ENCODE results near the gene UST. TPM values are rescaled to one million over a fixed set of nuclear protein-coding genes. Genes with fewer than 3 reads are reported as not detected.

Gene UST
- total RNA-seq, 1 experiment from 2014 or later: 3.9 TPM

DNA sequence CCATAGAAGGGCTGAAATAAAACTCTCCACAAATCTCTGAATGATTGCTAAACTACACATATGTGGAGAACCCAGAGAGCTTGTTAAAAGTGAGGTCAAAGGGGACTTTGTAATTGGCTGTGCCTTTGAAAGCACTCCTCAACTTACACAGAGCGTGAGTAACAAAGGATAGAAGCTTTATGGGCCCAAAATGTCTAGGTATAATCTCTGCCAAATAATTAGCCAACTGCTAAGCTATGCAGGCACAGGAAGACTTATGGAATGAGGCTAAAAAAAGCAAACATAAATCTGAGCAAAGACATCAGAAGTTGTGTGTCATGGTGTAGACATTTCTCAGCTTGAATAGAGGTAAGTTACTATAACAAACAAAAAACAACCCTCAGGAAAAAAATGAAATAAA lies 23.3 kb upstream of the UST start:
- peak; percentile 88 for ATAC-seq
- intact Hi-C loops (cut with micrococcal nuclease): no loop called here
- Histone ChIP-seq H3K9me3 (ENCODE audit: low read length) (no peaks in the 10 kb centered on the region), H3K4me1 (ENCODE audit: insufficient read depth, low read length) (peaks cover 30% of the 10 kb centered on the region), H4K20me1 (ENCODE audit: low read length) (no peaks in the 10 kb centered on the region), H3F3A (ENCODE audit: low read length, unreplicated experiment) (no peaks in the 10 kb centered on the region), H3K27ac (ENCODE audit: low read length) (peak overlapping the region; percentile 65), H2AFZ (ENCODE audit: low read length) (no peak overlapping the region), H3K36me3 (ENCODE audit: low read depth, low read length) (no peaks in the 10 kb centered on the region), H3K4me2 (ENCODE audit: low read length) (peak overlapping the region; percentile 38; the same call in 1 of the 2 replicates), H3K9ac (ENCODE audit: low read length) (no peak overlapping the region), H3K79me2 (ENCODE audit: low read length) (no peaks in the 10 kb centered on the region), H3K27me3 (ENCODE audit: low read length) (no peaks in the 10 kb centered on the region), H3K4me3 (ENCODE audit: low read length) (no peak overlapping the region), H3K9me2 (replicated peaks; ENCODE audit: low read length) (no peaks in the 10 kb centered on the region)
- BruUV-seq (replicated peaks): no TSS peak
- CTCF ChIA-PET: no interaction called here
- TF ChIP-seq EZH2phosphoT487 (IDR thresholded peaks at IDR 0.05; ENCODE audit: borderline replicate concordance, low read length): no peak
- TF ChIP-seq EZH2 (IDR thresholded peaks at IDR 0.05; ENCODE audit: low read length, unreplicated experiment): no peak
- TF ChIP-seq, protein P1, sequence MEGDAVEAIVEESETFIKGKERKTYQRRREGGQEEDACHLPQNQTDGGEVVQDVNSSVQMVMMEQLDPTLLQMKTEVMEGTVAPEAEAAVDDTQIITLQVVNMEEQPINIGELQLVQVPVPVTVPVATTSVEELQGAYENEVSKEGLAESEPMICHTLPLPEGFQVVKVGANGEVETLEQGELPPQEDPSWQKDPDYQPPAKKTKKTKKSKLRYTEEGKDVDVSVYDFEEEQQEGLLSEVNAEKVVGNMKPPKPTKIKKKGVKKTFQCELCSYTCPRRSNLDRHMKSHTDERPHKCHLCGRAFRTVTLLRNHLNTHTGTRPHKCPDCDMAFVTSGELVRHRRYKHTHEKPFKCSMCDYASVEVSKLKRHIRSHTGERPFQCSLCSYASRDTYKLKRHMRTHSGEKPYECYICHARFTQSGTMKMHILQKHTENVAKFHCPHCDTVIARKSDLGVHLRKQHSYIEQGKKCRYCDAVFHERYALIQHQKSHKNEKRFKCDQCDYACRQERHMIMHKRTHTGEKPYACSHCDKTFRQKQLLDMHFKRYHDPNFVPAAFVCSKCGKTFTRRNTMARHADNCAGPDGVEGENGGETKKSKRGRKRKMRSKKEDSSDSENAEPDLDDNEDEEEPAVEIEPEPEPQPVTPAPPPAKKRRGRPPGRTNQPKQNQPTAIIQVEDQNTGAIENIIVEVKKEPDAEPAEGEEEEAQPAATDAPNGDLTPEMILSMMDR (conservative IDR thresholded peaks at IDR 0.05; ENCODE audit: low read depth, low read length): no peak
- peak; percentile 80 for DNase-seq
- POLR2A ChIA-PET (ENCODE audit: unreplicated experiment): no interaction called here

DNA sequence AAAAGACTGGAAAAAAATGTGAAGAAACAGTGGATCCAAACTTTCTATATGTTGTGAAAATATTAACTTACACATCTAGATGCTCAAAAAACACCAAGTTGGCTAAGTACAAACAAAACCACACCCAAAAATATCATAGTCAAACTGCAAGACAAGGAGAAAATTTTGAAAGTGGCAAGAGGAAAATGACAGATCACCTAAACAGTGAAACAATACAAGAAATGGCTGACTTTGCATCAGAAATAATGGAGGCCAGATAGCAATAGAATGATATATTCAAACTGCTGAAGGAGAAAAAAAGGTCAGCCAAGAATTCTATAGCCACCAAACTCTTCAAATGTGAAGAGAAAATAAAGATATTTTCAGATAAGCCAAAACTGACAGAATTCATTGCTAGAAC lies 22.4 kb upstream of the UST start:
- BruUV-seq (replicated peaks): no TSS peak
- TF ChIP-seq, protein P1 (conservative IDR thresholded peaks at IDR 0.05; ENCODE audit: low read depth, low read length): no peak
- no peak for TF ChIP-seq EZH2 (IDR thresholded peaks at IDR 0.05; ENCODE audit: low read length, unreplicated experiment)
- TF ChIP-seq EZH2phosphoT487 (IDR thresholded peaks at IDR 0.05; ENCODE audit: borderline replicate concordance, low read length): no peak

DNA sequence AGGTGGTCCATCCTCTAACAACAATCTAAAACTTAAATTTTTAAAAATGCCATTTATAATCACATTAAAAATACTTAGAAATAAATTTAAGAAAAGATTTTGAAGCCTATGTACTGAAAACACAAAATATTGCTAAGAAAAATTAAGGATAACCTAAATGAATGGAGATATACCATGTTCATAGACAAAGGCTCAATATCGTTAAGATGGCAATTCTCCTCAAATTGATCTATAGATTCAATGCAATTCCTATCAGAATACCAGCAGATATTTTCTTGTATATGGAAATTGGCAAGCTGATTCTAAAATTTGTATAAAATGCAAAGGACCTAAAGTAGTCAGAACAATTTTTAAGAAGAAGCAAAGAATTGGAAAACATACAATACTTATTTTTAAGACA lies 19.7 kb upstream of the UST start:
- TF ChIP-seq, protein P1 (conservative IDR thresholded peaks at IDR 0.05; ENCODE audit: low read depth, low read length): no peak
- no peak for TF ChIP-seq EZH2 (IDR thresholded peaks at IDR 0.05; ENCODE audit: low read length, unreplicated experiment)
- TF ChIP-seq EZH2phosphoT487 (IDR thresholded peaks at IDR 0.05; ENCODE audit: borderline replicate concordance, low read length): no peak
- Histone ChIP-seq H3K27me3 (ENCODE audit: low read length) (no peaks in the 10 kb centered on the region), H3K4me2 (ENCODE audit: low read length) (no peak overlapping the region), H3K4me1 (ENCODE audit: insufficient read depth, low read length) (peaks cover 15% of the 10 kb centered on the region), H3K79me2 (ENCODE audit: low read length) (no peaks in the 10 kb centered on the region), H3K36me3 (ENCODE audit: low read depth, low read length) (no peaks in the 10 kb centered on the region), H3K27ac (ENCODE audit: low read length) (no peak overlapping the region), H3K9me3 (ENCODE audit: low read length) (no peaks in the 10 kb centered on the region), H2AFZ (ENCODE audit: low read length) (no peak overlapping the region), H3K4me3 (ENCODE audit: low read length) (no peak overlapping the region), H3K9ac (ENCODE audit: low read length) (no peak overlapping the region), H3F3A (ENCODE audit: low read length, unreplicated experiment) (no peaks in the 10 kb centered on the region), H4K20me1 (ENCODE audit: low read length) (no peaks in the 10 kb centered on the region), H3K9me2 (replicated peaks; ENCODE audit: low read length) (no peaks in the 10 kb centered on the region)
- POLR2A ChIA-PET (ENCODE audit: unreplicated experiment): no interaction called here
- ATAC-seq: no peak
- CTCF ChIA-PET: no interaction called here
- intact Hi-C loops (cut with micrococcal nuclease): no loop called here
- BruUV-seq (replicated peaks): no TSS peak
- DNase-seq: no peak

More for the DNA sequence above, 22.4 kb upstream of the UST start:
- ChIA-PET CTCF (no interaction called here), POLR2A (ENCODE audit: unreplicated experiment) (no interaction called here)
- no peaks in the 10 kb centered on the region for H3F3A ChIP-seq (ENCODE audit: low read length, unreplicated experiment)
- H3K36me3 ChIP-seq (ENCODE audit: low read depth, low read length): no peaks in the 10 kb centered on the region
- peak overlapping the region; percentile 65; the same call in 1 of the 2 replicates for H3K27ac ChIP-seq (ENCODE audit: low read length)
- H4K20me1 ChIP-seq (ENCODE audit: low read length): no peaks in the 10 kb centered on the region
- no peak overlapping the region for H3K4me2 ChIP-seq (ENCODE audit: low read length)
- no peak overlapping the region for H3K9ac ChIP-seq (ENCODE audit: low read length)
- no peak for ATAC-seq
- H3K4me3 ChIP-seq (ENCODE audit: low read length): no peak overlapping the region
- no peaks in the 10 kb centered on the region for H3K79me2 ChIP-seq (ENCODE audit: low read length)
- H3K4me1 ChIP-seq (ENCODE audit: insufficient read depth, low read length): peaks cover 30% of the 10 kb centered on the region
- no peaks in the 10 kb centered on the region for H3K9me3 ChIP-seq (ENCODE audit: low read length)
- intact Hi-C loops (cut with micrococcal nuclease): no loop called here
- H2AFZ ChIP-seq (ENCODE audit: low read length): no peak overlapping the region
- no peaks in the 10 kb centered on the region for H3K27me3 ChIP-seq (ENCODE audit: low read length)
- DNase-seq: no peak
- H3K9me2 ChIP-seq (replicated peaks; ENCODE audit: low read length): no peaks in the 10 kb centered on the region
